CD4-positive, alpha-beta T cell treated with Interleukin-10 for 1 hour (primary cell): ENCODE data around the gene SCN2A.

Experiments
- DNase-seq: peaks from one replicate; pipeline ENCODE4 v3.0.0-alpha.2; 2020

SCN2A gene

GRCh38 chr2:165239230-165239629 lies at the start of gene SCN2A:
Gene SCN2A, plus strand, starts transcription at chr2:165239414. Its CDS starts 56,410 bp downstream, at chr2:165295824.
- DNase-seq, result peak; percentile 7

DNA sequence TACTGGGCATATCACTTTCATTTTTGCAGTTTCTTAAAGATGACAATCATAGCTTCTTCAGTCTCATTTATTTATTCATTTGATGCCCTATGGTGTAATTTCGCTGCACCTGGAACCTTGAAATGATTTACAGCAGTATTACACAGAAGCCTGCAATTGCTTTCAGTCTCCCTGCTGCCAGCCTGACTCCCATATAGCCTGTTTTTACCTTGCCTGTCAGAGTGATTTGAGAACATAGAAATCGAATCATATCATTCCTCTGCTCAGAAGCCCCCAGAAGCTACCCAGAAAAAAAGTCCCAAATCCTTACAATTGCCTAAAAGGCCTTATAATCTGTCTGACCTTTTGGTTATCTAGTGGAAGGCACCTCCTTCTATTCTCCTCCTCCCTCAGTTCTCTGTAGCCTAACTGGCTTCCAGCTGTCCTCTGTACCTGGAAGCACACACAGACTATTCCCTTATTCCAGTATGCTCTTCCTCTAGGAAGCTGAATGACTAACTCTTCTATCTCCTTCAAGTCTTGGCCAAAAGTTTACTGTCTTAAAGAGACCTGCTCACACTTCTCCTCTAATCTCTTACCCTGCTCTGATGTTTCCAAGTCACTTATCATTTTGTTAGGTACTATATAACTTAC lies 48.0 kb upstream of the SCN2A start:
- DNase-seq, result no peak

GRCh38 chr2:165192729-165193128 lies 46.5 kb upstream of the SCN2A start:
- no peak for DNase-seq

DNA sequence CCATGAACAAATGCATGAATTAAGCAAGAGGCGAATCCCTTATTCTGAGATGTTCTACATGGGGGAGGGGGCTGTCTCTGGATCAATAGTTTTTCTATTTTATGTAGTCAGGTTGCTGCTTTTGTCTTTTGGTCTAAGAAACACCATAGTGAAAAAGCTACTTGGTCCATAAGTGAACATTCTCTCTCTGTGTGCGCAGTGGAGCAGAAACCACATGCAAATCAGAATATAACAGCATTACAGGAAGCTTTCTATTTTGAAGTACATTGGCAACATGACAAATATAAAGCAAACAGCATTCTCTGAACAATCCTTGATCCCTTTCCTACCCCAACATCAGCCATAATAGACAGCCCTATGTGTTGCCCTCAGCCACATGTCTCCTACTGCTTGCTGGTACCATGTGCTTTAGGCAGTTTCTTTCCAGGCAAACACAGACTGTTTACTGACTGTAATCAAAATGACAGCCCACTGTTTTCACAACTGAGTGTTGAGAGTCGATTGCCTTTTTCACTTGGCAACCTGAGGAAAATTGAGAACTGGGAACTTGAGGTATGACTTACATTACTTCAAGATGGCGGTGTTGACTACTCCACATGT lies 45.9 kb upstream of the SCN2A start:
- no peak for DNase-seq

DNA sequence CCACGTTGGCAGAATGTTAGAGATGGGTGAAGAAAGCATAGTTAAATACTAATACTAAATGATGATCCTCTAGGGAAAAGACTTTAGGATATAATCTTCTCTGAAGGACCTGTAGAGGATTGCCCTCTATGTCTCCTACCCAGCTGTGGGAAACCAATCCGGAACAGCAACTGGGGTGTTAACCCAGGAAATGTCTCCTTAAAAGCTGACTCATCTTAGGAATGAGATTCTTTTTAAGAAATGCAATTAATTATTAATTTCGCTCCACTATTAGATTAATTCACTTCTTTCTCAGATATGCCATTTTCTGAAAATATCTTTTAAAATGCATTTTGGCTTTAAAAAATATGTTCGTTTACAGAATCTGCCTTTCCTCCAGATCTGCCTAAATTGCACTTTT lies 42.8 kb upstream of the SCN2A start:
- no peak for DNase-seq

GRCh38 chr2:165197346-165197745 lies 41.9 kb upstream of the SCN2A start:
- DNase-seq, result no peak

- DNase-seq, result no peak
Observed at GRCh38 chr2:165198181-165198580, 41.0 kb upstream of the SCN2A start.

DNA sequence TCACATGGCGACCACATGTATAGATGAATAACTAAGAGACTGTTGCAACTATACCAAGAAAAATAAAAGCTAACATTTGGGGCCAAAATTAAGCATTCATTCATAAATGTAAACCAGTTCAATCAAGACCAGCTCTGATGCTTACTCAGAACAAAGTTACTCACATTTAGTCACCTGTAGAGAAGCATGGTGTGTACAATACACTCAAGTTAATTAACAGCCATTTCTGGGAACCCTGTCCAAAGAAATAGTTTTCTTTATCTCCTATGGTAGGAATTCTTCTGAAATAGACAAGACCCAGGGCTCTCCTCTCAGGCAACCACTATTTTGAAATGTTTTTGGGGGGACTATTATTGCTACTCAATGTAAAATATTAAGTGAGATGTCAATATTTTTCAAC lies 37.0 kb upstream of the SCN2A start:
- DNase-seq, result no peak

DNA sequence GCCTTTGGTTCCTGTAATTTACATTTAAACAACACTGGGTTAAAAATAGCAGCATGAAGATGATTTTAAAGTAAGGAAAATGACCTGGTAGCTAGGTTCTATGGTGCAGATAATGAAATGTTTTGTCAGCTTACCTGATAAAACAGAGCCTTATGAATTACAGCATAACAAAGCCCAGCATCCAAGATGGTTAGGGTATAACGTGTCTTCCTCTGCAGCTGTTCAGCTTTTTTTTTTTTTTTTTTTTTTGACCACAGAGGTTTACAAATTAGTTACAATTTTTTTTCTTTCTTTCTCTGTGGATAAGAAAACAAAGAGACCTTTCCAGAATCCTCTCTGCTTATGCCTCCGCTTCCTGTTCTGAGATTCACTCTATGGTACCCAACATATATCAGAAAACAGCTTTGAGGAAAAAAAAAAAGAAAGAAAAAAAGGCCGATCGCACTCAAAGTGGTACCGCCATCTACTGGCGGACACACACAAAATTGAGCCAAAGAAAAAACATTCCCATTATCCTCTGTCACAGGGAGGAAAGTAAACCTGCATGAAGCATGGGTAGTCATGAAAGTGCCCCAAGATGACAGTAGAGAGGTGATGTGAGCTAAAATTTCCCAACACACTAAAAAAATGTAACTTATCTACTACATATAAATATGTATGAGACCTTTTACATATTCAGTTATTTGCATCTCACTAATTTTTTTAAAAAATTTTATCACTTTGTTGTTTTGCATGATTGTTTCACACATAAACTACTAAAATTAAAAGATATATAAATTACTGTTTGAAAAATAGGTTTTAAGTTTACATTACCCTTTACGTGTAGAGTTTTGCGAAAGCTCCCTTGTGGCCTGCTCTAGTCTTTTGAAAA lies 35.3 kb upstream of the SCN2A start, which contains the start of gene SCN3A:
TSS of gene SCN3A (minus strand) at position 362 of the 871 bp plus-strand sequence. CDS start 27,656 bp downstream, outside the sequence.
- no peak for DNase-seq

- DNase-seq, result no peak
Observed at GRCh38 chr2:165205865-165206264, 33.3 kb upstream of the SCN2A start.

- DNase-seq, result no peak
Observed at GRCh38 chr2:165208094-165208493, 31.1 kb upstream of the SCN2A start.

DNA sequence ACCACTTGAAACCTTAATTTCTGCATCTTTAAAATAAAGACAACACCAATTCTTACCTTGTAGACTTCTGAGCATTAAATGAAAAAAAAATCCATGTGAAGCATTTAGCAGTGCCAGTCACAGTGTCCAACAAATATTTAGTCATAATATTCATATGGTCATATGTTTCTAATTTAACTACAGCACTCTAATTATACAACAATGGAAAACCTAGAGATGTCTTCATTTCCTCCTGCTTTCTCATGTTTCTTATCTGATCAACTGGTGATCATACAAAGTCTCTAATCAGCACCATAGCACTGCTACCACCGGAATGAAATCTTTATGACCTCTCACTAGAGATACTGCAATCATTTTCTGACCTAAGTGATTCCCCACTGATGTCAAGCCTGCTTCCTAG lies 25.1 kb upstream of the SCN2A start:
- no peak for DNase-seq

DNA sequence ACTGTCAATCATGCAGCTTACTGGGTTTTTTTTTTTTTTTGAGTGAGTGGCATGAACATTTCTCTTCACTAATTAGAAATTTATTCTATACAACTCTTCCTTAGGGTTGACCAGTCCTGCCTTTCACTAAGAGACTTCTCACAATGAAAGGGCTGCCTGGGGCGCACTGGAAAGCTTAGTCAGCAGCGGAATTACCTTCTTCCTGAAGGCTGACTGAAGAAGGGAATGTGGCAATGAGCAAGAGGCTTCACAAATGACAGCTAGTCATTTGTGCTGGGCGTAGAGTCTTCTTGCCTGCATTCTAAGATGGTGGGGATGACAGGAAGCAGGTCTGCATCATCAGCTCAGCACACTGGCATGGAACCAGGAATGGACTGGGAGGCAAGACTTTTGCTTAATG lies 19.7 kb upstream of the SCN2A start:
- DNase-seq, result no peak

GRCh38 chr2:165224941-165225340 lies 14.3 kb upstream of the SCN2A start:
- DNase-seq, result no peak

GRCh38 chr2:165227571-165227970 lies 11.6 kb upstream of the SCN2A start:
- no peak for DNase-seq

DNA sequence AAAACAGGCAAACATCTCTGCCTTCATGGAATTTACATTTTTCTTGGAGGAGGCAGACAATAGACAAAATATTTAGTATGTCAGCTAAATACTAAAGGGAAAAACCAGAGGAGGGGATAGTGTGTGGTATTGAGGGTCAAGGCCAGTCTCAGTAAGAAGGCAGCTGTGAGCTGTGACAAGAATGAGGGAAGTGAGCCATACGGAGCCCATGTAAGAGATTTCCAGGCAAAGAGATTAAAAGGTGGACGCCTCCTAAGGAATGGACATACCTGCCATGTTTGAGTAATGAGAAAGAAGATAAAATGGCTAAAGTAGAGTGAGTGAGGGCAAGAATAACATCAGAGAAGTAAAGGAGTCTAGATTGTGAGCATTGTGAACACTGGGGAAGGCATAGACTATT lies 2.2 kb upstream of the SCN2A start:
- DNase-seq, result no peak

GRCh38 chr2:165238295-165238694 lies 919 bp upstream of the SCN2A start:
- DNase-seq, result no peak

GRCh38 chr2:165239856-165240515 lies 772 bp downstream of the SCN2A start:
- no peak for DNase-seq

DNA sequence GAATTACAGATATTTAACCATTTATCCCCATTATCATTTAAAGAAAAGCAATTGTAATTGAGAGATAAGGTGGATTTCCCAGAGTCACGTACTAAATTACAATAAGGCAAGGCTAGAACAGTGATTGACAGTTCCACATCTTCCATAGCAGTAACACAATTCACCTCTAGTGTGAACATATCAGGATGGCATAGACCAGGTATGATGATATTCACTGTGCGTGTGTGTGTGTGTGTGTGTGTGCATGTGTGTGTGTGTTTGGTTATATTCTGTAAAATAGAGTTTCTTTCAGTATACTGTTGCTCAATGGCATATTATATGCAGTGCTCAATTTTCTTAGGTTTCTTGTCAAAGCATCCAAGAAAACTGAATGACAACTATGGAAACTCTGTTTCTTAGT lies 1.7 kb downstream of the SCN2A start:
- no peak for DNase-seq

DNA sequence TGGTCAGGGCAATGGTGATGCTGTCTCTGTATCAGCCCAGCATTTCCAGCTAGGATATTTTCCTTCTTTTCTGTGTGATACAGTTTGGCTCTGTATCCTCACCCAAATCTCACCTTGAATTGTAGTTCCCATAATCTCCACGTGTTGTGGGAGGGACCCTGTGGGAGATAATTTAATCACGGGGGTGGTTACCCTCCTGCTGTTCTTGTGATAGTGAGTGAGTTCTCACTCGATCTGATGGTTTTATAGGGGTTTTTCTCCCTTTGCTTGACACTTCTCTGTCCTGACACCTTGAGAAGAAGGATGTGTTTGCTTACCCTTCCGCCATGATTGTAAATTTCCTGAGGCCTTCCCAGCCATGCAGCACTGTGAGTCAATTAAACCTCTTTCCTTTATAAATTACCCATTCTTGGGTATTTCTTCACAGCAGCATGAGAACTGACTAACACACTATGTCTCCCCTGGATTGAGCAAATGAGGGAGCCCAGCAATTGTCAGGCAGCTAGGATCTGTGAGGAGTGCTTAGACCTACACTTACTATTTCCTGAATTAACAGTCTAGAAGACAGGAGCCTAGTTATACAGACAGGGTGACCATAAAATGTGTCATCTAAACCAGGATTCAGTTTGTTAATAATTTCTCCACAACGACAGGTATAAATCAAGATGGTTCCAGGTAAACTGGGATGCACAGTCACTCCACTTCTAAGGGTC lies 6.0 kb downstream of the SCN2A start:
- DNase-seq, result no peak

DNA sequence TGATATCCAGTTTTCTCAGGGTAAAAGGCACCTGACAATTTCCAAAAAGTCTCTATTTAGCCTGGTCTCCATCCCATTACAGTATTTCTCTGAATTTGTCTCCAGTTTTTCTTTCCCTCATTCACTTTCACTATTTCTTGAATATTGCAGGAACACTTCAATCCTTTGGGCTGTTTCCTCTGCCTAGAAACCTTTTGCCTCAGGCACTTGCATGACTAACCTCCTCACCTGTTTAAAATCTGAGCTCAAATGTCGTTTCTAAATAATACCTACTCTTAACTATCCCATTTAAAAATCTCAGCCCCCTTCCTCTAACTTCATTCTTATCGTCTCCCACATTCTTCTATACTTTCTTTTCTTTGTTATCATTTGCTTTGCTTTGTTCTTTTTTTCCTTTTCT lies 9.0 kb downstream of the SCN2A start:
- DNase-seq, result no peak

DNA sequence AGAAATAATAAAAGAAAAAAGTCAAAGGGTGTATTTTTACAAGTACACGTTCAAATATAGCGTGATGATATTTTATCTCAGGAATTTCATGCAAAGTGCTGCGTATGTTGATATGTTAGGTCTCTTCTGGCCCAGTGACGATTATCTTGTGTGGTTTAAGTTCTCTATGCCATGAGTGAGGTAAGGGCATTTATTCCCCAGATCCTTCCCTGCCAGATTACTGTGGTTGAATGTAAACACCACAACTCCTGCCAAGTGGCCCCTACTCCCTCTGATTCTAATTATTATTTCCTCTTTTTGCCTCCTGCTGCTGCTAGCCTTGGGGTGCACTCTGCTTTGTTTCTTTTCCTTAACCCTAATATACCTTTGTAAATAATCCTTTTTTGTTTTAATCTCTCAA lies 12.2 kb downstream of the SCN2A start:
- DNase-seq, result no peak

DNA sequence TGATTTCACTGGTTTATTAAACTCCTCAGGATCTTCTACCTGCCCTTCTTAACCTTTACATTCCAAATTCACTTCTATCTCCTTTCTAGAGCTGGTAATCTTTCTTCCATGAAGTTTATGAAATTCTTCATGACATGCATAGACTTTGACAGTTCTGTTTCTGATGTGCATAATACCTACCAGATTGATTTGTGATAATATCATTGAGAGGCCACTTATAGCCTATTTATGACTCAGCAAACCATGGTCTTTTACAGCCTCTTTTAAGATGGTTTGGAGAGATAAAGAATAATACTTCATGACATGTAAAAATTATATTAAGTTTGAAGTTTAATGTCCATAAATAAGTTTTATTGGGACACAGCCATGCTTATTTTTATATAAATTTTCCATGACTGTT lies 14.0 kb downstream of the SCN2A start:
- no peak for DNase-seq
